ENCODE measurements around the gene HOXC13.

Gene HOXC13

DNA sequence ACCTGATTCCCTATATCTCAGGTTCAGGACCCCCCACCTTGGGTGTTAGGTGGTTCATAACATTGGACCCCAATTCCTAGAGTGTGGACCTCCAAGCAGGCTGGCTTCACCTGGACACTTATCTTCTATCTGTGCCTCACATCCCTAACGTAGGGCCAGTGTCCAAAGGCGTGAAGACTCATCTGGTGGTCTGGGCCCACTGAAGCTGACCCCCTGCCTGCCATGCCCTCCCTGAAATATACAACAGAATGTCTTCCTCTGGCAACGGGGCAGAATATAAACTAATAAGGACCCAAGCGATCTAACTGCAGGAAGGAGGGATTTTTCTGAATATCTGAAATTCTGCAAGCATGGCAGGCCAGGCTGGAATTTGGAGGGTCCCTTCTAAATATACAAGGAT lies 5.6 kb downstream of the HOXC13 start:
- no peak overlapping the region for H3K4me3 ChIP-seq (ENCODE audit: low read length)
- H3K27me3 ChIP-seq (ENCODE audit: insufficient read depth, low read length) = peaks cover 94% of the 10 kb centered on the region

DNA sequence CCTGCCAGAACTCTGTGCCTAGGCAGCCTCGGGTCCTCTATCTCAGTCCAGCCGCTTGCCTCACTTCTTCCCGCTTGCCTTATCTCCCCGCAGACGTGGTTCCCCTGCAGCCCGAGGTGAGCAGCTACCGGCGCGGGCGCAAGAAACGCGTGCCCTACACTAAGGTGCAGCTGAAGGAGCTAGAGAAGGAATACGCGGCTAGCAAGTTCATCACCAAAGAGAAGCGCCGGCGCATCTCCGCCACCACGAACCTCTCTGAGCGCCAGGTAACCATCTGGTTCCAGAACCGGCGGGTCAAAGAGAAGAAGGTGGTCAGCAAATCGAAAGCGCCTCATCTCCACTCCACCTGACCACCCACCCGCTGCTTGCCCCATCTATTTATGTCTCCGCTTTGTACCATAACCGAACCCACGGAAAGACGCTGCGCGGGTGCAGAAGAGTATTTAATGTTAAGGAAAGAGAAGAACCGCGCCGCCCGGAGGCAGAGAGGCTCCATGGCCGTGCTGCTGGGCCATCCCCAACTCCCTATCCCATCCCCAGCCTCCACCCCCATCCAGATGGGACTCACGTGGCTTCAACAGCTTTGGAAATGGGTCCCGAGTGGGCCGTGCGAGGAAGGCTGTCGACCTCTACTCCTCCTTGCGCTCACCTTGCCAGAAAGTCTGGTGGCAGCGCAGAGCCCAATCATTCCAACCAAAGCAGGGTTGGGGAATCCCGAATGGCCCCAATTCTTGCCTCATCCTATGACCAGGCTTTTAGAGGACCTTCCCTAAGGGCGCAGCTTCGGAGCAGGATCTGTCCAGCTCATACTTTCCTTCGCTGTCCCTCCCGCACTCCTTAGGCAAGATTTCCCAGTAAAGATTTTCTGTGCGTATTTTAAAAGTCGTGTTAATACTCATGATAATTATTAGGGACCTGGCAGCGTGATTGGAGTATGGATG lies 6.5 kb downstream of the HOXC13 start:
- Histone ChIP-seq H3K4me3 (ENCODE audit: low read length) (no peak overlapping the region), H3K27me3 (ENCODE audit: insufficient read depth, low read length) (peaks cover 94% of the 10 kb centered on the region), H3K4me1 (ENCODE audit: insufficient read depth, low read length) (no peaks in the 10 kb centered on the region), H3K9me3 (ENCODE audit: low read length) (peaks cover 4% of the 10 kb centered on the region), H3K36me3 (ENCODE audit: insufficient read depth, low read length) (no peaks in the 10 kb centered on the region), H2AFZ (ENCODE audit: low read depth, low read length) (no peak overlapping the region)

More for the DNA sequence above, 5.6 kb downstream of the HOXC13 start:
- Histone ChIP-seq H2AFZ (ENCODE audit: low read depth, low read length) (no peak overlapping the region), H3K9me3 (ENCODE audit: low read length) (peaks cover 4% of the 10 kb centered on the region), H3K36me3 (ENCODE audit: insufficient read depth, low read length) (no peaks in the 10 kb centered on the region), H3K4me1 (ENCODE audit: insufficient read depth, low read length) (no peaks in the 10 kb centered on the region)

GRCh38 chr12:53947743-53948142 lies 9.1 kb downstream of the HOXC13 start:
- no peaks in the 10 kb centered on the region for H3K4me1 ChIP-seq (ENCODE audit: insufficient read depth, low read length)
- no peaks in the 10 kb centered on the region for H3K36me3 ChIP-seq (ENCODE audit: insufficient read depth, low read length)
- peaks cover 99% of the 10 kb centered on the region for H3K27me3 ChIP-seq (ENCODE audit: insufficient read depth, low read length)
- no peak overlapping the region for H2AFZ ChIP-seq (ENCODE audit: low read depth, low read length)
- H3K9me3 ChIP-seq (ENCODE audit: low read length) = peaks cover 6% of the 10 kb centered on the region
- no peak overlapping the region for H3K4me3 ChIP-seq (ENCODE audit: low read length)

- H3K4me3 ChIP-seq (ENCODE audit: low read length) = no peak overlapping the region
- H2AFZ ChIP-seq (ENCODE audit: low read depth, low read length) = no peak overlapping the region
- H3K9me3 ChIP-seq (ENCODE audit: low read length) = peaks cover 6% of the 10 kb centered on the region
- H3K27me3 ChIP-seq (ENCODE audit: insufficient read depth, low read length) = peaks cover 99% of the 10 kb centered on the region
- no peaks in the 10 kb centered on the region for H3K4me1 ChIP-seq (ENCODE audit: insufficient read depth, low read length)
- H3K36me3 ChIP-seq (ENCODE audit: insufficient read depth, low read length) = no peaks in the 10 kb centered on the region
Measured at GRCh38 chr12:53948650-53949593, 10.3 kb downstream of the HOXC13 start.

- Histone ChIP-seq H3K36me3 (ENCODE audit: insufficient read depth, low read length) (no peaks in the 10 kb centered on the region), H3K4me3 (ENCODE audit: low read length) (no peak overlapping the region), H2AFZ (ENCODE audit: low read depth, low read length) (no peak overlapping the region), H3K9me3 (ENCODE audit: low read length) (peaks cover 2% of the 10 kb centered on the region), H3K27me3 (ENCODE audit: insufficient read depth, low read length) (peaks cover 99% of the 10 kb centered on the region), H3K4me1 (ENCODE audit: insufficient read depth, low read length) (no peaks in the 10 kb centered on the region)
Measured at GRCh38 chr12:53949631-53950436, 11.2 kb downstream of the HOXC13 start.

DNA sequence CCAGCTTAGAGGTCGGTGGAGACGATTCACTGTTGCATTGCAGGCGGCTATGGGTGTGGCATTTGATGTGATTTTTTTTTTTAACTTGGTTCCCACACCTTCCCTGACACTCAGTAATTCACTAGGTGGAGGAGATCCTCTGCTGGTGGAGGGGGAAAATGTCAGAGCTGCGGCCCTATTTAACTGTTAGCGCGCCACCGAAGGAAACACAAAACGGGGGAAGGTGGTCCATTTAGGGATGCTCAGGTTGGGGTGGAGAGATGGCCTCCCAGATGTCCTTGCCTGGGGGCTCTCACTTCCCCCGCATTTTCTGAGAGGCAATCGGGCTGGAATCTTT lies 11.8 kb downstream of the HOXC13 start:
- Histone ChIP-seq H3K4me3 (ENCODE audit: low read length) (no peak overlapping the region), H3K27me3 (ENCODE audit: insufficient read depth, low read length) (peaks cover 98% of the 10 kb centered on the region)

DNA sequence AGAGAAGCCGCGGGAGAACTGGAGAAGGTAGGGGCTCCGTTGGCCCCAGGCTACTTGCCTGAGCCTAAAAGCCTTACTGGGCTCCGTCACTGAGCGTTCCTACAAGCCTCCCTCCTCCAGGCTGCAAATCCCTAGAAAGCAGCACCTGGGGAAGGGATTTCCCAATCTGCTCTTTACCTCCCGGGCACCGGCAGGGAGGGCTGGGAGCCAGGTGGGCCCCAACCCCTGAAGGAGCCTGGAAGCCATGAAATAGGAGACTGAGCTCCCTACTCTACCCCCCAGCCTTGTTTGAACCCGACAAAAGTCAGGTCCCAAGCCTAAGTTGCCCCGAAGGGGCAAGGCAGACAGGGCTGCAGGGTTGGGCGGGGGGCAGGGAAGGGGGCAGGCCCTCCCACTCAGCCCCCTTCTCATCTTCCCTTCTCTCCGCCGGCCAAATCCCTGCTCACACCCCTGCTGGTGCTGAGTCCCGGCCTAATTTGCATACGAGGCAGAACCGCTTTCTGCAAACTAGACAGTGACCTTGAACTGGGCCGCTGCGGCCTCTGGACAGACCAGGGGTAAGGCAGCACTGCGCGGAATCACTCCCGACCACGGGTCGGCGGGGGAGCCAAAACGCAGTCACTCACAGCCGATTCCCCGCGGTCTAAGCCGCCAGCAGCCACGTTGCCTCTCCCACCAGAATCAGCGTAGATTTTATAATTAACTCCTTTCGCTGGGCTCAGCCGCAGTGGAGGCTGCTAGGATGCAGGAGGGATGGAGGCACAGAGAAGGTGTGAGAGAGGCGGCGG lies 12.4 kb downstream of the HOXC13 start:
- peaks cover 5% of the 10 kb centered on the region for H3K9me3 ChIP-seq (ENCODE audit: low read length)
- no peak overlapping the region for H3K4me3 ChIP-seq (ENCODE audit: low read length)
- peaks cover 98% of the 10 kb centered on the region for H3K27me3 ChIP-seq (ENCODE audit: insufficient read depth, low read length)
- H3K36me3 ChIP-seq (ENCODE audit: insufficient read depth, low read length) = no peaks in the 10 kb centered on the region
- no peak overlapping the region for H2AFZ ChIP-seq (ENCODE audit: low read depth, low read length)
- no peaks in the 10 kb centered on the region for H3K4me1 ChIP-seq (ENCODE audit: insufficient read depth, low read length)

More for the DNA sequence above, 11.8 kb downstream of the HOXC13 start:
- Histone ChIP-seq H2AFZ (ENCODE audit: low read depth, low read length) (no peak overlapping the region), H3K9me3 (ENCODE audit: low read length) (peaks cover 5% of the 10 kb centered on the region), H3K36me3 (ENCODE audit: insufficient read depth, low read length) (no peaks in the 10 kb centered on the region), H3K4me1 (ENCODE audit: insufficient read depth, low read length) (no peaks in the 10 kb centered on the region)

- Histone ChIP-seq H3K9me3 (ENCODE audit: low read length) (peaks cover 5% of the 10 kb centered on the region), H2AFZ (ENCODE audit: low read depth, low read length) (no peak overlapping the region), H3K27me3 (ENCODE audit: insufficient read depth, low read length) (peaks cover 98% of the 10 kb centered on the region), H3K4me3 (ENCODE audit: low read length) (no peak overlapping the region), H3K36me3 (ENCODE audit: insufficient read depth, low read length) (no peaks in the 10 kb centered on the region), H3K4me1 (ENCODE audit: insufficient read depth, low read length) (no peaks in the 10 kb centered on the region)
Measured at GRCh38 chr12:53951577-53952334, 13.1 kb downstream of the HOXC13 start.

DNA sequence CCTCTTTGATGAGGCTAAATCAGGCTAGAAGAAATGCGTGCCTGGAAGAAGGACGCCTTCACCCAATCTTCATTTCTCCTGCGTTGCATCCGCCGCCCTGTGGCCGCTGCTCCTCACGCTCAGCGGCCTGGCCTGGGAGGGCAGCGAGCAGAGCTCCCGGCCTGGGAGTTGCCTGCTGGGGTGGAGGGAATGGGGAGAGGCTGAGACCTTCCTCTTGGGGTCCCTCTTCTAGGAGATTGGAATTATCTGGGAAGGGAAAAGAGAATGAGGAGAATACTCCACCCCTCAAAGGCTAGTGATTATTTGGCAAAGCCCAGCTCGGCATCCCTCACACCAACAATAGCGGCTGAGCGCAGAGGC lies 13.7 kb downstream of the HOXC13 start:
- no peaks in the 10 kb centered on the region for H3K36me3 ChIP-seq (ENCODE audit: insufficient read depth, low read length)
- H3K27me3 ChIP-seq (ENCODE audit: insufficient read depth, low read length) = peaks cover 100% of the 10 kb centered on the region
- no peak overlapping the region for H2AFZ ChIP-seq (ENCODE audit: low read depth, low read length)
- H3K9me3 ChIP-seq (ENCODE audit: low read length) = peaks cover 5% of the 10 kb centered on the region
- H3K4me3 ChIP-seq (ENCODE audit: low read length) = no peak overlapping the region
- no peaks in the 10 kb centered on the region for H3K4me1 ChIP-seq (ENCODE audit: insufficient read depth, low read length)

GRCh38 chr12:53952871-53953734 lies 14.5 kb downstream of the HOXC13 start:
- no peak overlapping the region for H2AFZ ChIP-seq (ENCODE audit: low read depth, low read length)
- no peak overlapping the region for H3K4me3 ChIP-seq (ENCODE audit: low read length)
- H3K4me1 ChIP-seq (ENCODE audit: insufficient read depth, low read length) = no peaks in the 10 kb centered on the region
- H3K9me3 ChIP-seq (ENCODE audit: low read length) = peaks cover 5% of the 10 kb centered on the region
- H3K36me3 ChIP-seq (ENCODE audit: insufficient read depth, low read length) = no peaks in the 10 kb centered on the region
- peaks cover 100% of the 10 kb centered on the region for H3K27me3 ChIP-seq (ENCODE audit: insufficient read depth, low read length)
